NCI-H345 treated with DMSO at 0.1 percent for 48 hours (cell line): Measurements from ENCODE around the gene FOXP4.

Source experiments
- DNase-seq: peaks from one replicate; lab custom pipeline; 2025; ENCODE audit not compliant: unreplicated experiment; lab: John Stamatoyannopoulos, UW

FOXP4 gene, protein sequence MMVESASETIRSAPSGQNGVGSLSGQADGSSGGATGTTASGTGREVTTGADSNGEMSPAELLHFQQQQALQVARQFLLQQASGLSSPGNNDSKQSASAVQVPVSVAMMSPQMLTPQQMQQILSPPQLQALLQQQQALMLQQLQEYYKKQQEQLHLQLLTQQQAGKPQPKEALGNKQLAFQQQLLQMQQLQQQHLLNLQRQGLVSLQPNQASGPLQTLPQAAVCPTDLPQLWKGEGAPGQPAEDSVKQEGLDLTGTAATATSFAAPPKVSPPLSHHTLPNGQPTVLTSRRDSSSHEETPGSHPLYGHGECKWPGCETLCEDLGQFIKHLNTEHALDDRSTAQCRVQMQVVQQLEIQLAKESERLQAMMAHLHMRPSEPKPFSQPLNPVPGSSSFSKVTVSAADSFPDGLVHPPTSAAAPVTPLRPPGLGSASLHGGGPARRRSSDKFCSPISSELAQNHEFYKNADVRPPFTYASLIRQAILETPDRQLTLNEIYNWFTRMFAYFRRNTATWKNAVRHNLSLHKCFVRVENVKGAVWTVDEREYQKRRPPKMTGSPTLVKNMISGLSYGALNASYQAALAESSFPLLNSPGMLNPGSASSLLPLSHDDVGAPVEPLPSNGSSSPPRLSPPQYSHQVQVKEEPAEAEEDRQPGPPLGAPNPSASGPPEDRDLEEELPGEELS

DNA sequence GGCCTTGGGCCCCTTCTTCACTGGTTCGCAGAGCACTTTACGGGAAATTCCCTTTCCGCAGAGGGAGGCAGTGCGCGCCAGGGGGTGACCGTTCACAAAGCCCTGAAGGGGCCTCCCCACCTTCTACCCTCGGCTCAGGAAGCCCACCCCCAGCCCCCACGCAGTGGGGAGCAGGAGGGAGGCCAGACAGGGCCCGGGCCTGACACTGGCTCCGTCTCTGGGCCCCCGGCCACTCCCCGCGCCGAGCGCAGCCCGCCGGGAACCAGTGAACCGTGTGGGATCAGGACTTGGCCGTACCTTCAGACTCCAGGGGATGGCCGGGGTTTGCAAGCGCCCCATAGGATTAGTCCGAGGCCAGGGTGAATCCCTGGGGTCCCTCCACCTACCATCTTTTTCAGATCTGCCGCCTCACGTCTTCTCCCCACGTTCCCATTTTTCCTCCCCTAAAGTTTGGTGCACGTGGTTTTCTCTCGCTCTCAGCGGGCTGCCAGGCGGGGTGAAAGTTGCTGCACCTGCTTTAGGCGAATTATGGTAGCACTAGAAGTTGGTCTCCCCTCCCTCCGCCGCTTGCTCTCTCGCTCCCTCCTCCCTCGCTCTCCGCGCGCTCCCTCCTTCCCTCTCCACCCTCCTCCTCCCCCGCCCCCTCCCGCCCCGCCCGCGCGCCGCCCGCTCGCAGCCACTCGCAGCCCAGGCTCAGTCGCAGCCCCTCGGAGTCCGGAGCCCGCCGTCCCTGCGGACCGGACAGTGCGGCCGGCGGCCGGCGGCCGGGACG lies at the start of gene FOXP4:
Gene FOXP4 (plus strand): TSS at position 679 of the 772 bp plus-strand sequence. CDS start 19,380 bp downstream, outside the sequence.
- DNase-seq, result peak; percentile 66

DNA sequence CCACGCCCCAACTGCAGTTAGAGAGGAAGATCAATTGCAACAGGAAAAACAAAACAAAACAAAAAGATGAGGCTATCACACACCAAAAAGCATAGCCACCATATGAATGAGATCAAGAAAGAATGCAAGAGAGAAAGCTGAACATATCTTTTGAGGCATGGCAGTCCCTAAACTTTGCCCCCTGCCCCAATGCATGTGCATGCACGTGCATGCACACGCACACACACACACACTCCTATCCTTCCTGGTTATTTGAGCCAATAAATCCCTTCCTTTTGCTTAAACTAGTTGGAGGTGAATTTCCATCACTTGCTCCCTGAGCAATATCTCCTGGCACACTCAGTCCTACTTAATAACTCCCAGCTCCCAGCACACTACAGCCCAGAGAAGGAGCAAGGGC lies 48.6 kb upstream of the FOXP4 start:
- no peak for DNase-seq

DNA sequence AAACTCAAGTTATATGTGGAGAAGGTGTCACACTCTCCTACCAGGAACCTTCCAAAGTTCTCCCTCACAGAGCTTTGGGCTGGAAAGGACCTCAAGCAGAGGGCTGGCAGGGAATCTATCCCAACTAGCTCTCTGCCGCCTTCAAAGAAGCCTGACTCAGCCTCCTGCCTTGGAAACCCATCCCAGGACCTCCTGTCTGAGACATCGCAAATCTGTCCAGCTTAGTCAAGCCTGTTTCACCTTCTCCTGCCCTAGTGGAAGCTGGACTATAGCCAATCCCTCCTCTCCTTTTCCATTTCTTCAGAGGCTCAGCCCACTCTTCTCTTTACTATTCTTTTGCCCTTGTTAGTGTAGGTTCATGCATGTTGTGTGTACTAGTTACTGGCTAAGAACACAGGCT lies 48.2 kb upstream of the FOXP4 start:
- DNase-seq, result no peak

DNA sequence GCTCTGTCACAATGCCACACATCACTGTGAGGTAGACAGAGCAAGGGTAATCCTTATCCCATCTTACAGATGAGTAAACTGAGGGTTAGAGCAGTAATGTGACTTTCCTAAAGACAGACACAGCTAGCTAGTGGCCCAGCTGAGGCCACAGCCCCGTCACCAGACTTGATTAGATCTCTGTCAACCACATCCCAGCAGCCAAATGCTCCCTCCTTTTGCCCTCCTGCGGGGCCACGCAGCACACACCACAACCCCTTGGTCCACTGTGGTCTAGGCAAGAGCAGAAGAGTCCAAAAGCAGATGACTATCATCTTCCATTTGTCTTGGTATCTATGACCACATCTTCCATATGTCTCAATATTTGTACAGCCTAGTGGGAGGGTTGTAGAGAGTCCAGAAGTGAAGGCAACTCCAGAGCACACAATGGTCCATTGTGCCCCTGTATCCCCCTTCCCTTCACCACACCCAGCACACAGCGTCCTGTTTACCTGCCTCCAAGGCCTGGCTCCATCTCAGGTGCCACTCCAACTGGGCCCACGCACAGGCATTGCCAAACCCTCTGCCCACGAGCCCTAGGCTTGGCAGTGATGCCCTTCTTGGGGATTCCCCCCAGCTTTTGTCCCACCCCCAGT lies 47.1 kb upstream of the FOXP4 start:
- DNase-seq, result no peak

DNA sequence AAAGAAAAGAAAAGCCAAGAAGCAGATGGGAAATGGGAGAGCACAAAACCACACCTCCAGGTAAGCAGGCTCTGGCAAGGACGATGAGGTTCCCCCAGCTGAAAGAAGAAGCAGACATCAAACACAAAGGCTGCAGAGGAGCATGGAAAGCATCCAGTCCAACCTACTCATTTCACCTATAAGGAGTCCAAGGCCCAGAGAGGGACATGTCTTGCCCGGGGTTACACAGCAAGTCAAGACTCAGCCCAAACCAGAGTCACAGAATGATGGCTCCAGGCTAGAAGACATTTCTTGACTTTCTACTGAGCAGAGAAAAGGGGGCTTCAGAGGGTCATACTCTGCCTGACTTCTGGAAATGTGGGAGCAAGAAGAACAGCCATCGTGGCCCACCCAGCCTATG lies 45.6 kb upstream of the FOXP4 start:
- no peak for DNase-seq

DNA sequence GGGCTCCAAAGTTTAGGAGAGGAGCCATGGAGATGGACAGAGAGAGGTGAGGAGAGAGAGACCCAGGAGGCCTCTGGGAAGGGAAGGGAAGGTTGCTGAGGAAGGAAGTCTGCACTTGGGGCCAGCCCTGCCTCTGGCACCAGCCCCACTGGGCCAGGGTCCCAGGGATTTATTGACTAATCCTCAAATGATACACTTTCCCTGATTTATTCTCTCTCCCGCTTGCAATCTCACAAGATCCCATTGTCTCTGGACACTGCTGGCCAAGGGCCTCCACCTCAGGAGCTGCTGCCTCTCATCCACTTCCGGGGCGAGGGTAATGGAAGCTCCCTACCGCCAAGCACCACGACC lies 43.6 kb upstream of the FOXP4 start:
- DNase-seq, result no peak

DNA sequence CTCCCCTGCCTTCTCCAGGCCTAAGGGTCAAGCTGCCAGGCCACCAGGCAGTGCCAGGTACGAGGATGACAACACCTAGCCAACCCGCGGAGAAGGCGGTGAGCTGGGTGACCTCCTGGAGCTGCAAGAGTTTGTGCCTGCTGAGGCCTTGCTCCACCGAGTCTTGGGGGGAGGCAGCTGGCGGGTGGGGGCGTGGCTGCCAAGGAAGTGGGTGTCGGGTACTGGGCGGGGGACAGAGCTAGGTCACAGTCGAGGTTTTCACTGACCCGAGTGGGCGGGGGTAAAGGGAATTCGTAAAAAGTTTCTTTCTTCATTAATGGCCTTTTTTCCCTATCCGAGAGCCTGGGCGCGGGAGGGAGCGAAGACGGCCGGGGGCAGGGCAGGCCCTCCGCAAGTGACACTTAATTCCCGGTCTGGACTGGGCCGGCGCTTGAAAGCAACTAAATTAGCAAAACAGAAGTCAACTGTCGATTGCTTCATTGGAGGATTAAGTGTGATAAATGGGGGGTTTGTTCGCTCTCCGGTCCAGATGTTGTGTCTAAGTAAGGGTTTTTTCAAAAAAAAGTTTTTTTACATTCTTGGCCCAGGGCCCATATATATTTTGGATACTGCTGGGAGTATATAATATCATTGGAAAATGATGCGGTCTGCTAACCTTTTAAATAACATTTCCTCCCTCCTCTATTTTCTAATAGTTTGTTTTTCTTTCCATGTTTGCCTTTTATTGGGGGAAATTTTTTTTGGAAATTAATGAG lies 43.1 kb upstream of the FOXP4 start:
- DNase-seq, result no peak

DNA sequence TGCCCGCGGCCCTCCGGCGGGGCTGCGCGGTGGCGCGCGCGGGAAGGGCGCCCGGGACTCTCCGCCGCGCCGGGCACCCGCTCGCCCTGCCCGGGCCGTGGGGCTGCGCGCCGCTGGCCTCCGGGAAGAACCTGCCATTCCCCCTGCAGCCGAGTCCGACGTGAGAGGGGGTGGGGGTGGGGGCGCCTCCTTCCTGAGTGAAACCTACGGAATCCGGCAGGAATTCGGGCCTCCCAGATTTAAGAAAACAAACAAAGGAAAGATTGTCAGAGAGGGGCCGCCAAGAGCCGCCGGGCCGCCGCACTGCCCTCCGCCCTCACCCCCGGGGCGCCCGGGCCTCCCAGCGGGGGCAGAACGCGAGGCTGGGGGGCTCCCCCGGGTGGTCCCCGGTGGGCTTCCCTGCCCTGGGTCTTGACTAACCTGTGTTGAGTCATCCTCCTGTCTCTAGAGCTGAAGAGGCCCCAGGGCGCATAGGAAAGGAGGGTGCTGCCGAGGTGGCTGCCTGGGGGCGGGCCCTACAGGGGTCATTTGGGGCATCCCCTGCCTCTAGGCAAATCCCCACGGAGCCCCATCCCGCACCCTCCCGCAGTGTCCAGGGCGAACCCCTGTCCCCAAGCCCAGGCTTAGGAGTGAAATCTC lies 42.2 kb upstream of the FOXP4 start:
- DNase-seq, result no peak

DNA sequence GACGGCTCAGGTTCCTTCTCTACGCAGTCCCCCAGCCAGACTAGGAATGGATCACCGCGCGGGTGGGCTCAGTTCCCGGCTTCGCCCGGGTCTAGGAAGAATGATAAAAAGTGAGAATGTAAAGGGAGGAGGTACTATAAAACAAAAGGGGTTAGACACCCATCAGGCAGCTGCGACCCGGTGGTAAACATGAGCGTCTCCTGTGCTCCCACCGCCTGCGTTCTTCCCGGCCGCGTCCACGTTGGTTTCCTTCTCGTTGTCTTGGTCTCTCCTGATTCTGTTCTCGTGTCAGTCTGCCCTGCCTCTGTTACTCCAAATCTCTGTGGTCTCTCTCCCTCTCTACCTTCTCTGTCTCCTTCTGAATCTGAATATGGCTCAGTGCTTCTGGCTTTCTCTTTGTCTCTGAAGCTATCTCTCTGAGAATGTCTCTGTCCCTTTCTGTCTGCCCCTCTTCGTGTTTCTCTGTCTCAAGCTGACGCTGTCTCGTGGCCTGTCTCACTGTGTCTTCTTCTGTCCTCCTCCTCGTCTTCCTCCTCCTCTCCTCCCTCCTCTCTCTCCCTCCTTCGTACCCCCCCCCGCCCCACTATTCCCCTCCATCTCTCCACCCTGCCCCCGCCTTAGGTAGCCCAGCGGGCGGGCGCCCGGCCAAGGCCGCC lies 41.6 kb upstream of the FOXP4 start:
- DNase-seq, result no peak

DNA sequence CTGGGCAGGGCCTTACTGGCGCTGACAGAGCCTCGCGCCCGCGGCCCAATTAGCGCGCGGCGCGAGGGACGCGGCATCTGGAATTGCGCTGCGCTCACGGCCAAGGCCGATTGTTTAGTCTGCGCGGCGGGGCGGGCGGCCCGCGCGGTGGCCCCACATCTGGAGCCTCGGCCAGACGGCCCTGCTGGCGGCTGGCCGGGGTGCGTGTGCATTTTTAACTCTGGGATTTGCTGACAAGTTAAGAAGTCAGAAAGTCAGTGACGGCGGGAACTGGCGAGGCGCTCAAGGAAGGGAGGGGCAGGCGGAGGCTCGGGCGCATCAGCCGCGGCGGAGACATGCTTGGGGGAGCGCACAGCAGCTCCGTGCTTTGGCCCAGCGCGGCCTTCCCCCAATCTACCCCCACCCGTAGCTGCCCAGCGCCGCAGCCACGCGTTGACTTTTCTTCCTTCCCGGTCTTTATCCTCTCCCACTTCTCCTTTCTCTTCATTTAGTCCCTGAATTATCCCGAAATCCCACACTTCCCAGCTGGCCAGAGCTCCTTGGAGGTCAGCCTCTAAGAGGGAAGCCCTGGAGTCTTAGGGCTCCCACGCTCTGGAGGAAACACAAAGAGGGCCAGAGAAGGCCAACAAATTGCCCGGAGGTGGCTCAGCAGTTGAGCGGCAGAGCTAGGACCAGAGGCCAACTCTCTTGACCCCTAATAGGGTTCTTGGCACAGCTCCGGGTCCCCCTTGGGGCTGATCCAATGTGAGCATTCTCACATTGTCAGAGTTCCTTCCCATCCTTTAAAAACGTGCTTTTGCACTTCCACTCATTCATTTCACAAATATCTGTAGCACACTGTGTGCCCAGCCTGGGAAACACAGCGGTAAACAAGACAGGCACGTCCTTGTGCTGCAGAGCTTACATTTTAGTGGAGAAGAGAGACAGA lies 40.8 kb upstream of the FOXP4 start:
- DNase-seq, result no peak

DNA sequence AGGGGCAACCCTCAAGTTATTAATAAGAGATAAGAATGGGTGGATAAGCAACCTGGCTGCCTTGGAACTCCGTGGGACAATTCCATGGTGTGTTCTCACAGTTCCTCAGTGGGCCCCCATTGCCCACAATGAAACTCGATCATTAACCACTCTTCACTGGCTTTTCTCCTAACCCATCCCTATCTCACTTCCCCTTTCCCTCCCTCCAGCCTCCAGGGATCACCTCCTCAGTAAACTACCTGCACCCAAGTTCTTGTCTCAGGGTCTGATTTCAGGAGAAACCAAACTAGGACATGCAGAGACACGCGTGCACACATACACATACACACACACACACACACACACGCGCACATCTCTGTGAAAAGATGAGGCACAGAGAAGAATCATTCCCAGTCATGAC lies 37.7 kb upstream of the FOXP4 start:
- no peak for DNase-seq

DNA sequence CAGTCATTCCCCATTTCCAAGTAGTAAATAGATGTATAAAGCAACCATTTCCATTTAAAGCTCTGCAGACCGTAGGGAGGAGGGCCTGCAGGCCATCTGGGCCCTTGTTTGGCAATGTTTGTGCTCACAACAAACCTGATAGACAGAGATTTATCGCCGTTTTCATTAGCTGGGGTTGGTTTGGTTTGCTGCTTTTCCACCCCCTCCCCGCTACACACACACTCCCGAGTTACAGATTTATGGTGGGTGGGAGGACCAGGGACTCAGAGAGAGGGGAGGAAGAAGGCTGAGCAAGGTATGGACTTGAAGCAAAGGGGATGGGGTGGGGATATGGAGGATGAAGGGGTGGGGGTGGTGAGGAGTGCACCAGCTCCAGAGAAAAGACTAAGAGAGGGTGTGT lies 36.6 kb upstream of the FOXP4 start:
- DNase-seq, result no peak

DNA sequence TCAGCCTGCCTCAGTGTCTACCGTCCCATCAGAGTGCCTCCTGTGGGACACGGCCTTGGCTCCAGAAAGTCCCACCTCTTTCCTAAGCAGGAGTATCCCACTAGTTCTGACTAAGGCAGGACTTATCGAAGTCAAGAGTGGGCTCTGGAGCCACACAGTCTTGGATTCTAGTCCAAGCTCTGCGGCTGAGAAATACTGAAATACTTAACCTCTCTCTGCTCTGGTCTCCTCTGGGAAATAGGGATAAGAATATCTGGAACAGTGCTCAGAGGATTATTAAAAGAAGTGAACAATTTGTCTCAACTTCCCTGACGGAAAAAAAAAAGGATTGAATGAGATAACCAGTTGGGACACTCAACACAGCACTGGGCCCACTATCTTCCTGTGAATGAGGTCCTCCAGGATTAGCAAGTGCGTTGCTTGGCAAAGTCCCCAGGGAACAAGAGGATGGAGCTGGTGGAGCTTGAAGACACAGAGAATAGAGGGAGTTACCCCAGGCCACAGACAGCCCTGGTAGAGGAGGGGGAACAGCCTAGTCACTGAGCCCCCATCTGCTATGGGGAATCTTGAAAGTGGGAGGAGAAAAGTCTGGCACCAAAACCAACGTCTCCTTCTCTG lies 34.6 kb upstream of the FOXP4 start:
- no peak for DNase-seq

DNA sequence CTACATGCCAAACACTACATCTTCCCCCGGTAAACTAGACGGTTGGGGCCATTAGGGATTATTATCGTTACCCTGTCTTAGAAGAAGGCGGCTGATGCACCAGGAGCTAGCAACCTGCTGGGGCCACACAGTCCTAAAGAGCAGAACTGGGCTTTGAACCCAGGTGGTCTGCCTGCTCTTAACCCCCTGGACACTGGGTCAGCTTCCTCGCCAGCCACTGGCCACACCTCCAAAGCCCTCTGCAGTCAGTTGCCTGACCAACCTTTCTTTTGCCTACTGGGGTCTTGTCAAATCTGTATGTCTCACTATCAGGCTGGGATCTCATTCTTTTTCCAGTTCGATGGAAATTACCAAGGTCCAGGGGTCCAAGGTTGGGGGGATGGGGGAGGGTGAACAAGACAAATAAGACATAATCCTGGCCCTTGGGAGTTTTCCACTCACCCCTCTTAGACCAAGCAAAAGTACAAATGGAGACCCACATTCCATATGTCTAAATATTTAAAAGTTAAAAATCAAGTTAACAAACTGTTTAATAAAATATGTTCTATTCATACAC lies 34.0 kb upstream of the FOXP4 start:
- DNase-seq, result no peak

DNA sequence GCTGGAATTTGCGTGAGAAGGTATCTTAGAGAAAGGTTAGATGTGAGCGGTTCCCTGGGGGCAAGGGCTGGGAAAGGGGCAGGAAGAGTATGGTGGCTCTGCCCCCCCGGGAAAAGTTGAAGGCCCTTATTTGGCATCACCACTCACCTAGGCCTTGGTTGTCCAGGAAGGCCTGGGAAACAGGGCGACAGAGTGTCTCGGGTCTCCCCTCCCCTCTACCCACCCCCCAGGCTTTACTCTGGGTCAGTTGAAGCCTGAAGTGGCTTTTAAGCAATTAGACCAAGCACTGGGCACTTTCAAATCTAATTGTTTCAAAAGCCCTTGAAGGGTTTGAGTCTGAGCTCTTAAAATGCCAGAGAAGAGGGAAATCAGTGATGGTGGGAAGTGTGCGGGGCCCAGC lies 30.2 kb upstream of the FOXP4 start:
- DNase-seq, result no peak

DNA sequence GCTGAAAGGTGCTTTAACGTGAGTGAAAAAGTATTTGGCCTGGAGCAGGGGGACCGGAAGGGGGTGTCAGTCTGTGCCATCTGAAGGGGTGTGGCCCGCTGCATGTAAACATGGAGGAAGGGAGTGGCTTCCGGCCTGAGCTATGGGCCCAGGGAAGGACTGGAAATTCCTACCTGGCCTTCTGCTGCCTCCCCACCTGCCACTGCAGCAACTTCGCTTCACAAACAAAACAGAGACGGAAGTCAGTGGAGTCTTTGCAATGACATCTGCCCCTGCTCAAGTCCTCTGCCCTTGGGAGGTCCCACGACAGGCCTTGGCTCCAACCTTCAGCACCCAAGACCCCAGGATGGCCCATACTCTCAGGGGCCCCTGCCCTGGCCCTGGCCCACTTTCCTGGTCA lies 28.1 kb upstream of the FOXP4 start:
- no peak for DNase-seq

DNA sequence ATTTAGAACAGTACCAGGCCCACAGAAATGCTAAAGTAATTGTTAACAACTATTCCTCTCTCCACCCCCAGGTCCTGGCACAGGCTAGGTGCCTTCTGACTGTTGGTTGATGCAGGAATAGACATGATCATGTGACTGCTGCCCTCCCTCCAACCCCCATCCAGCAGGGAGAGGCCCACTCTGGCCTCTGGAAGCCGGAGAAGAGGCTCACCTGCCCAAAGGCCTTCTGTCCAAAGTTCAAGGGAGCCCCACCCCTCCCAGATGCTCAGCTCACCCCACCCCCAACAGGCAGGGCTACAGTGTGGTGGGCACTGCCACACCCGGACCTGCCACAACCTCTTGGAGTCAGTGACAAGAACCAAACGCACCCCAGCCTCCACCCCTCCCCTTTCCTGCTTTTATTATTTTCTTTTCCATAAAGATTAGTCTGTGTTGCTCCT lies 26.9 kb upstream of the FOXP4 start:
- DNase-seq, result no peak
